Ishikawa (cell line): ENCODE measurements around the gene IL6.

ENCODE experiments used
- CREB1 ChIP-seq: IDR thresholded peaks from 2 replicates; pipeline ENCODE4 v1.6.1; 2012; ENCODE audit warnings: low read depth
- EGR1 ChIP-seq: IDR thresholded peaks from 2 replicates; pipeline ENCODE4 v1.6.1; 2012
- EP300 ChIP-seq: IDR thresholded peaks from 2 replicates; pipeline ENCODE4 v1.6.1; 2012; ENCODE audit warnings: borderline replicate concordance
- RAD21 ChIP-seq: IDR thresholded peaks from 2 replicates; pipeline ENCODE4 v1.6.1; 2012; ENCODE audit warnings: low read depth
- REST ChIP-seq: IDR thresholded peaks from 2 replicates; pipeline ENCODE4 v1.6.1; 2012; ENCODE audit warnings: low read depth, mild to moderate bottlenecking
- TAF1 ChIP-seq: IDR thresholded peaks from 2 replicates; pipeline ENCODE4 v1.6.1; 2012; ENCODE audit warnings: low read depth, mild to moderate bottlenecking
- TCF12 ChIP-seq: IDR thresholded peaks from 2 replicates; pipeline ENCODE4 v1.6.1; 2012; ENCODE audit warnings: low read depth
- YY1 ChIP-seq: IDR thresholded peaks from 2 replicates; pipeline ENCODE4 v1.6.1; 2012; ENCODE audit warnings: low read depth
- ZBTB7A ChIP-seq: IDR thresholded peaks from 2 replicates; pipeline ENCODE4 v1.6.1; 2012; ENCODE audit warnings: low read depth

- no peak for TF ChIP-seq EGR1
- no peak for TF ChIP-seq ZBTB7A
- no peak for TF ChIP-seq YY1
- TF ChIP-seq TAF1: no peak
- no peak for TF ChIP-seq TCF12
- no peak for TF ChIP-seq EP300
- TF ChIP-seq REST: no peak
- no peak for TF ChIP-seq RAD21
- no peak for TF ChIP-seq CREB1
Measured at GRCh38 chr7:22725585-22725984, 1.4 kb upstream of the IL6 start.
